GM12865 (cell line): Measurements from ENCODE around the gene TRAF2.

ENCODE experiments used
- DNase-seq: peaks from one replicate; pipeline ENCODE4 v3.0.0; 2010; ENCODE audit warnings: low read depth
- H3K4me3 ChIP-seq: 2 replicates; pipeline ENCODE4 v1.5.1; 2011; ENCODE audit warnings: mild to moderate bottlenecking, low read depth, low read length, control low read depth
- TF ChIP-seq, protein P1 (sequence below): IDR thresholded peaks from 2 replicates; pipeline ENCODE4 v1.5.1; 2011; ENCODE audit warnings: low read length, control low read depth, low read depth, inconsistent platforms; ENCODE audit not compliant: insufficient read depth; ENCODE audit errors: missing control alignments

Gene TRAF2

DNA sequence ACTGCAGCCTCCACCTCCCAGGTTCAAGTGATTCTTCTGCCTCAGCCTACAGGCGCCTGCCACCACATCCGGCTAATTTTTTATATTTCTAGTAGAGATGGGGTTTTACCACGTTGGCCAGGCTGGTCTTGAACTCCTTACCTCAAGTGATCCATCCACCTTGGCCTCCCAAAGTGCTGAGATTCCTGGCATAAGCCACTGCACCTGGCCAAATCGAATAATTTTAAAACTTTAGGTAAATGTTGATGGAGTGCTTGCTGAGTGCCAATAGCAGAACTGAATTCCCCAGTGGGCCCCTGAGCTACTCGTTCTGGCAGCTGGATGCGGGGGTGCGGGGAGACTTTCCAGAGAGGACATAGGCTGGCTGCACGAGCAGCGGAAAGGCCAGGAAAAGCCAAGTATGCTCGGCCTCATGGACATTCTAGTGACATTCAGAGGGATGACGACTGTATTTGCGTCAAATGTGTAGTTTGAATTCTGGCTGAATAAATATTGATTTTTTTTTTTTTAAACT, 16.8 kb downstream of the TRAF2 start:
- H3K4me3 ChIP-seq, result no peak overlapping the region
- no peak for DNase-seq
- TF ChIP-seq, protein P1, sequence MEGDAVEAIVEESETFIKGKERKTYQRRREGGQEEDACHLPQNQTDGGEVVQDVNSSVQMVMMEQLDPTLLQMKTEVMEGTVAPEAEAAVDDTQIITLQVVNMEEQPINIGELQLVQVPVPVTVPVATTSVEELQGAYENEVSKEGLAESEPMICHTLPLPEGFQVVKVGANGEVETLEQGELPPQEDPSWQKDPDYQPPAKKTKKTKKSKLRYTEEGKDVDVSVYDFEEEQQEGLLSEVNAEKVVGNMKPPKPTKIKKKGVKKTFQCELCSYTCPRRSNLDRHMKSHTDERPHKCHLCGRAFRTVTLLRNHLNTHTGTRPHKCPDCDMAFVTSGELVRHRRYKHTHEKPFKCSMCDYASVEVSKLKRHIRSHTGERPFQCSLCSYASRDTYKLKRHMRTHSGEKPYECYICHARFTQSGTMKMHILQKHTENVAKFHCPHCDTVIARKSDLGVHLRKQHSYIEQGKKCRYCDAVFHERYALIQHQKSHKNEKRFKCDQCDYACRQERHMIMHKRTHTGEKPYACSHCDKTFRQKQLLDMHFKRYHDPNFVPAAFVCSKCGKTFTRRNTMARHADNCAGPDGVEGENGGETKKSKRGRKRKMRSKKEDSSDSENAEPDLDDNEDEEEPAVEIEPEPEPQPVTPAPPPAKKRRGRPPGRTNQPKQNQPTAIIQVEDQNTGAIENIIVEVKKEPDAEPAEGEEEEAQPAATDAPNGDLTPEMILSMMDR, result no peak

DNA sequence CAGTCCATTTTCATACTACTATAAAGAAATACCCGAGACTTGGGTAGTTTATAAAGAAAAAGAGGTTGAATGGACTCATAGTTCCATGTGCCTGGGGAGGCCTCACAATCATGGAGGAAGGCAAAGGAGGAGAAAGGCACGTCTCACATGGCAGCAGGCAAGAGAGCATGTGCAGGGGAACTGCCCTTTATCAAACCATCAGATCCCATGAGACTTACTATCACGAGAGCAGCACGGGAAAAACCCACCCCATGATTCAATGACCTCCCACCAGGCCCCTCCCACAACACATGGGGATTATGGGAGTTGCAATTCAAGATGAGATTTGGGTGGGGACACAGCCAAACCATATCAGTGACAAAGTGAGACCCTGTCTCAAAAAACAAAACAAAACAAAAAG, 19.9 kb downstream of the TRAF2 start:
- H3K4me3 ChIP-seq, result no peak overlapping the region
- TF ChIP-seq, protein P1, result no peak
- DNase-seq, result no peak

DNA sequence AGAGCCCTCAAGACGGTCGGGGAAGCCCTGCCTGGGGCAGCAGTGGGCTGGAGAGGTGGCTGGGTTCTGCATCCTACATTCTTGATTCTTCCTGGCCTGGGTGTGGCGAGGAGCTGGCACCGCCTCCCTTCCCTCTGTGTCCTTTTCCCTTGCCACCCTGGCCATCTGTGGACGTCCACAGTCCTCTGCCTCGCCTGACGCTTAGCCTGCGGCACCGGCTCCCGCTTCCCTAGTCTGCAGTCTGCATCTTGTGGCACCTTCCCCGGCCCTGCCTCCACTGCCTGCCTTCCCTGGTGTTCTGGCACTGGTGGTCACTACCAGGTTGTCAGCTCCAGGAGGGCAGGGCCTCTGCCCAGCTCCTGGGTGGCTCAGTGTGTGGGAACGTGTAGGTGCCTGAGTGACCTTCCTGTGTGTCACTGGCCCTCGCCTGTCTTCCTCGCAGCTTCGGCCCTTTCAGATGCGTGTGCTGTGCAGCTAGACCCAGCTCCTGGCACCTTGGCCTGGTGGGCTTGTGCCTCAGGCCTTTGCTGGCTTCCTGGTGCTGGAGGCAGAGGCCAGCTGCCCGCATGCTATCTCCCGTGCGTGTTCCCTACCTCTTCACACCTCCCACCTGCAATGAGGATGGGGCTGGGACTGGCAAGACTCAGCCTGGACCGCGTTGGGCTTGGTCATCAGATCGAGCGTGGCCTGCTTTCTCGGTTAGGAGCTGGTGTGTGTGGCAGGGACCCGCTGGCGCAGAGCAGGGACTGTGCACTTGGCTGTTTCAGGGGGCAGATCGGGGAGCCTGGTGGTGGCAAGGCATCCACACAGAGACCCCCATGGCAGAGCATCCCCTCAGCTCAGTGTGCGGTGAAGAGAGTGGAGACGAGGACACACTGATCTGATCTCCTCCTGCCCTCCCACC, 20.9 kb downstream of the TRAF2 start:
- TF ChIP-seq, protein P1, result no peak
- no peak overlapping the region for H3K4me3 ChIP-seq
- DNase-seq, result no peak

DNA sequence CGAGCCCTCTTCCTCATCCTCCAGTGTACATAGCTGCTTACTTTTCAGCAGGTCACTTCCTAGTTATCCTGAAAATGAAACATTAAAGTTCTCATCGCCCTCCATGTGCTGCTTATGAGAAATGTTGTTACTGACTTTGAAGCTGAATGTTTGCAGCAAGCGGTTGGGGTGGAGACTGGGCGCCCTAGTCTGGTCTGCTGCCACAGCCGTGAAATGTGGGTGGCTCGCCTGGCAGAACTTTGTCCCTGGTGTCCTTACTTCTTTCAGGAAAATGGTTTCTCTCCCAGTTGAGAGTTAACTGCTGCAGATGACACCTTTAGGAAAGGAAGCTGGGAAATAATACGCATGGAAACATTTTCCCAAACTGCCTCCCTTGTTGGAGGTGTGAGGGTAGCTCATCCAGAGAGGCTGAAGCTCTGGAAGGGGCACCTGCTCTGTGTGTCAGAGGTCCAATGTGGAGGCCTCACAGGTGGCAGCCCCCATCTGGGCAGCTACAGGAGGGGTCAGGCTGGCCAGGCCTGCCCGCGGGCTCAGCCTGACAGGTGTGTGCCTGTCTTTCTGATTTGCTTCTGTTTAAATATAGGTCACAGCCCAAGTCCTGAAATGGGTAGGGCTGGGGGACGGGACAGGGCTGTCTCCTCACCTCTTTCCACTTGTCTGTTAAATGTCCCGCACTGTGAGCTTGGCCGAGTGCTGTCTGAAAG, 24.0 kb downstream of the TRAF2 start:
- DNase-seq, result no peak
- H3K4me3 ChIP-seq, result no peak overlapping the region
- TF ChIP-seq, protein P1, result no peak

DNA sequence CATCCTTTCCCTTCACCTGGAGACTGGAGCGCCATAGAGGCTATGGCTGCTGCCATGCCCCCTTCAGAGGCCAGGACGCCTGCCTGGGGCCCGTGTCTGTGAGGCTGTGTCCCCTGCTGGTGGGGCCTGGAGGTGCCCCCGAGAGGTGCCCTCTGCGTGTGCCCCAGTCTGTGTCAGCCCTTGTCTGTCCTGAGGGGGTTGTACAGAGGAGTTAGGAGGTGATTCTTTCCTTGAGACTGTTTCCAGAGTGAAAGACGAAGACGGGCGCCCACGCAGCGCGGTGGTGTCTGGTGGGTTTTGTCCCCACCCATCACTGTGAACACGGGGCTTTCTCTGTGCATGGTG, 24.6 kb downstream of the TRAF2 start:
- TF ChIP-seq, protein P1, result no peak
- H3K4me3 ChIP-seq, result no peak overlapping the region
- no peak for DNase-seq

DNA sequence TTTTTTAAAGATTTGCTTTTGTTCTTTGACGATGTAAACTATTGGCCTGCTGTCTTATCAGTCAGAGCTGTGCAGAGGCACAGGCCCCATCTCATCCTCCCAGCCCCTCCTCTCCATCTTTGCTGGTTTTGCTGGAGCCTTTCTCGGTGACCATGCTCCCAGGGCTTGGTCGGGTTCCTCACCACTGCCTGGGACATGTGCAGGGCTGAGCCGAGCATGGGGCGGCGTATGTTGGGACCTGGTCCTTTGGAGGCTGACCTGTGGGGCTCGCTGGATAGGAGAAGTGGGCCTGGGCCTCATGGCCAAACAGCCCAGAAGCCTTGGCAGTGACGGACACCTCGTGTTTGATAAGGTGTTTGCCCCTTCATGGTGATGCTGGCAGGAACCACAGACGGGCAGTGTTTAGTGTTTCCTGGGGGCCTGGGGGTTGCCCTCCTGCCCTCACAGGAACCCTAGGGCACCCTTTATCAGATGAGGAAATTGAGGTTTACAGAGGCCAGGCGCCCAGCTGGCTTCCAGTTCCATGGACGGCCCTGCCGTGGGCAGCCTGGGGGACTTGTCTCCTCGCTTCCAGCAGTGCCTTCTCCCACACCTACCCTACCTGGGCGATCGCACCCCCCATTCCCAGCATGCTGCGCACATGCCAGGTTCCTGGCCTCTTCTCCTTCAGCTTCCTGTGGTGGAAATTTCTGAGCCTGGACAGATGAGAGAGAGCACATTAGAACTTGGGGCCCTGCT, 27.6 kb downstream of the TRAF2 start:
- no peak for DNase-seq
- TF ChIP-seq, protein P1, result no peak
- H3K4me3 ChIP-seq, result no peak overlapping the region
